ENCODE measurements around the gene PRKACA.

PRKACA gene

GRCh38 chr19:14066134-14066533 lies 51.4 kb downstream of the PRKACA start:
- DNase-seq (ENCODE audit: low read depth): no peak
- TF ChIP-seq MAX (IDR thresholded peaks at IDR 0.05; ENCODE audit: low read depth, low read length) (no peak), MYC (IDR thresholded peaks at IDR 0.05; ENCODE audit: low read depth, low read length) (no peak), CTCF (IDR thresholded peaks at IDR 0.05; ENCODE audit: low read depth, low read length) (no peak), POLR2A (IDR thresholded peaks at IDR 0.05; ENCODE audit: extremely low read depth, insufficient read length) (no peak)
- H3K4me3 ChIP-seq (ENCODE audit: low read depth, low read length): no peak overlapping the region

GRCh38 chr19:14063105-14063504 lies 54.5 kb downstream of the PRKACA start:
- TF ChIP-seq POLR2A (IDR thresholded peaks at IDR 0.05; ENCODE audit: extremely low read depth, insufficient read length) (no peak), MYC (IDR thresholded peaks at IDR 0.05; ENCODE audit: low read depth, low read length) (no peak), CTCF (IDR thresholded peaks at IDR 0.05; ENCODE audit: low read depth, low read length) (no peak), MAX (IDR thresholded peaks at IDR 0.05; ENCODE audit: low read depth, low read length) (no peak)
- DNase-seq (ENCODE audit: low read depth): no peak
- H3K4me3 ChIP-seq (ENCODE audit: low read depth, low read length): no peak overlapping the region

- H3K4me3 ChIP-seq (ENCODE audit: low read depth, low read length): no peak overlapping the region
- no peak for DNase-seq (ENCODE audit: low read depth)
- TF ChIP-seq CTCF (IDR thresholded peaks at IDR 0.05; ENCODE audit: low read depth, low read length): no peak
- no peak for TF ChIP-seq MAX (IDR thresholded peaks at IDR 0.05; ENCODE audit: low read depth, low read length)
- no peak for TF ChIP-seq MYC (IDR thresholded peaks at IDR 0.05; ENCODE audit: low read depth, low read length)
- no peak for TF ChIP-seq POLR2A (IDR thresholded peaks at IDR 0.05; ENCODE audit: extremely low read depth, insufficient read length)
These were observed 55.1 kb downstream of the PRKACA start for GRCh38 chr19:14062558-14062855.

- DNase-seq (ENCODE audit: low read depth): no peak
- TF ChIP-seq MYC (IDR thresholded peaks at IDR 0.05; ENCODE audit: low read depth, low read length) (no peak), CTCF (IDR thresholded peaks at IDR 0.05; ENCODE audit: low read depth, low read length) (no peak), MAX (IDR thresholded peaks at IDR 0.05; ENCODE audit: low read depth, low read length) (no peak), POLR2A (IDR thresholded peaks at IDR 0.05; ENCODE audit: extremely low read depth, insufficient read length) (no peak)
- no peak within 1 kb of the TSS for H3K4me3 ChIP-seq (ENCODE audit: low read depth, low read length)
These were observed 55.6 kb downstream of the PRKACA start, which contains the start of gene PALM3 for GRCh38 chr19:14061751-14062557. Gene PALM3, minus strand, starts transcription at chr19:14062076. Its CDS starts 96 bp downstream, at chr19:14061980.

- DNase-seq (ENCODE audit: low read depth): no peak
- TF ChIP-seq POLR2A (IDR thresholded peaks at IDR 0.05; ENCODE audit: extremely low read depth, insufficient read length) (no peak), CTCF (IDR thresholded peaks at IDR 0.05; ENCODE audit: low read depth, low read length) (no peak), MYC (IDR thresholded peaks at IDR 0.05; ENCODE audit: low read depth, low read length) (no peak), MAX (IDR thresholded peaks at IDR 0.05; ENCODE audit: low read depth, low read length) (no peak)
- no peak overlapping the region for H3K4me3 ChIP-seq (ENCODE audit: low read depth, low read length)
These were observed 56.3 kb downstream of the PRKACA start for GRCh38 chr19:14061081-14061749.

Measured in NB4 (cell line).